ENCODE measurements around the gene TSC2. TPM values are rescaled to one million over a fixed set of nuclear protein-coding genes. Genes with fewer than 3 reads are reported as not detected.

The TSC2 gene
- total RNA-seq, 4 donors from 2014 or later: 101 to 148 (median 109) TPM

- Histone ChIP-seq H3K4me3 (replicated peaks in 1 of 3) (no peak overlapping the region), H3K36me3 (peaks cover 0 to 8% of the 10 kb centered on the region in 2 donors), H3K4me1 (peaks cover 42 to 88% of the 10 kb centered on the region in 2 donors), H3K27me3 (no peaks in the 10 kb centered on the region), H3K9me3 (no peaks in the 10 kb centered on the region), H3K27ac (peak overlapping the region; percentile 22 to 82 (median 51))
- TF ChIP-seq CTCF (IDR thresholded peaks at IDR 0.05) (no peak), POLR2A (IDR thresholded peaks at IDR 0.05) (no peak)
- intact Hi-C loops (cut with DNase I): no loop called here
- no peak for DNase-seq
- 65 to 81% methylated on average over 12 to 39 of the region's 41 CpGs for WGBS, 2 donors
Measured at GRCh38 chr16:2038382-2039231, 9.2 kb upstream of the TSC2 start.

GRCh38 chr16:2039274-2040031 is 8.3 kb upstream of the TSC2 start:
- intact Hi-C loops (cut with DNase I): no loop called here
- 60 to 69% methylated on average over 21 to 23 of the region's 29 CpGs for WGBS, 2 donors
- TF ChIP-seq CTCF (IDR thresholded peaks at IDR 0.05): no peak
- TF ChIP-seq POLR2A (IDR thresholded peaks at IDR 0.05): no peak
- no peak for DNase-seq
- Histone ChIP-seq H3K27me3 (no peaks in the 10 kb centered on the region), H3K4me1 (peaks cover 42 to 94% of the 10 kb centered on the region in 2 donors), H3K4me3 (replicated peaks in 1 of 3) (no peak overlapping the region), H3K36me3 (peaks cover 0 to 8% of the 10 kb centered on the region in 2 donors), H3K9me3 (no peaks in the 10 kb centered on the region), H3K27ac (peak overlapping the region in 2 of 3 donors; percentile 51 to 82)

- H3K36me3 ChIP-seq: peaks cover 0 to 8% of the 10 kb centered on the region in 2 donors
- no peaks in the 10 kb centered on the region for H3K27me3 ChIP-seq
- H3K9me3 ChIP-seq: no peaks in the 10 kb centered on the region
- intact Hi-C loops (cut with DNase I): no loop called here
- DNase-seq: no peak
- WGBS, 2 donors: 74 to 87% methylated on average over 10 to 11 of the region's 24 CpGs
- no peak for TF ChIP-seq CTCF (IDR thresholded peaks at IDR 0.05)
- TF ChIP-seq POLR2A (IDR thresholded peaks at IDR 0.05): no peak
- H3K4me1 ChIP-seq: peaks cover 38 to 88% of the 10 kb centered on the region in 2 donors
- H3K4me3 ChIP-seq (replicated peaks in 1 of 3): no peak overlapping the region
- H3K27ac ChIP-seq: peak overlapping the region; percentile 82 to 97 (median 93)
Measured at GRCh38 chr16:2040041-2040786, 7.6 kb upstream of the TSC2 start.

GRCh38 chr16:2040787-2041522 is 6.8 kb upstream of the TSC2 start:
- Histone ChIP-seq H3K27ac (peak overlapping the region; percentile 82 to 97 (median 93)), H3K4me1 (peaks cover 31 to 83% of the 10 kb centered on the region in 2 donors), H3K9me3 (no peaks in the 10 kb centered on the region), H3K4me3 (replicated peaks in 1 of 3) (no peak overlapping the region), H3K27me3 (no peaks in the 10 kb centered on the region), H3K36me3 (peaks cover 0 to 8% of the 10 kb centered on the region in 2 donors)
- DNase-seq: peak; percentile 84 to 87
- 59 to 79% methylated on average over 9 to 18 of the region's 20 CpGs for WGBS, 2 donors
- TF ChIP-seq CTCF (IDR thresholded peaks at IDR 0.05): no peak
- TF ChIP-seq POLR2A (IDR thresholded peaks at IDR 0.05): no peak
- intact Hi-C loops (cut with DNase I): no loop called here
